H1 (cell line): ENCODE results near the gene ATP5MC2. TPM values are rescaled to one million over a fixed set of nuclear protein-coding genes. Genes with fewer than 3 reads are reported as not detected.

Experiments
- BACH1 ChIP-seq: IDR thresholded peaks from 2 replicates; pipeline ENCODE4 v1.6.1; 2012; ENCODE audit warnings: low read length, improper control_type of control experiment
- BRCA1 ChIP-seq: IDR thresholded peaks from 2 replicates; pipeline ENCODE4 v1.6.1; 2012; ENCODE audit warnings: low read depth, low read length, improper control_type of control experiment
- polyA plus RNA-seq, 7 experiments: library from polyadenylated mRNA; depleted of rRNA in 3 of 7; stranded (reverse) in 5 of 7; unstranded in 2 of 7; fragments of >200 nt in 5 of 7; fragments of 200-250 nt in 2 of 7; gene quantifications; 1 replicate in 5 of 7; 2 replicates in 1 of 7; 4 replicates in 1 of 7; pipeline versions ENCODE4 v1.2.1 to v1.2.3, GENCODE V29; 2011 to 2013; ENCODE audit warnings: missing spikeins in 2 of 7, mixed read lengths in 2 of 7
- total RNA-seq: library from RNA; stranded (reverse); fragmentation: NEBNext Ultra II Directional; extraction: Animal tissue kit (Norgen Biotek cat#: 25700); gene quantifications from 2 replicates; pipeline ENCODE4 v1.2.1, GENCODE V29; 2021

Gene ATP5MC2
- total and polyA plus RNA-seq, 2 of the 8 experiments (the other 6 are each of a cell fraction or from before 2014, with no cell fraction given), result 408 to 952 TPM

- TF ChIP-seq BRCA1 (no peak), BACH1 (no peak)
These were observed 46.7 kb upstream of the ATP5MC2 start (continued) for GRCh38 chr12:53722450-53723041.
